UCSD-AML1 (cell line): ENCODE measurements around the gene NABP1.
"Not testable (repeated sequence)": the region's sequence is repeated elsewhere in the genome, so short reads cannot be mapped to it uniquely, and the experiment has no call there.

Source experiments
- DNase-seq: peaks from one replicate; lab custom pipeline; 2025; ENCODE audit not compliant: unreplicated experiment; lab: John Stamatoyannopoulos, UW

The NABP1 gene

GRCh38 chr2:191677646-191678436 lies at the start of gene NABP1:
NABP1 (plus strand) TSS chr2:191678136; CDS start chr2:191678615, 479 bp downstream.
- peak; percentile 99 for DNase-seq

- no peak for DNase-seq
These were observed 48.9 kb upstream of the NABP1 start for GRCh38 chr2:191629001-191629453.

- no peak for DNase-seq
These were observed 47.8 kb upstream of the NABP1 start for GRCh38 chr2:191629976-191630712.

- DNase-seq: no peak
These were observed 46.2 kb upstream of the NABP1 start for GRCh38 chr2:191631754-191632153.

GRCh38 chr2:191632426-191632825 lies 45.5 kb upstream of the NABP1 start:
- no peak for DNase-seq

- DNase-seq: no peak
These were observed 43.1 kb upstream of the NABP1 start for GRCh38 chr2:191634791-191635190.

GRCh38 chr2:191635333-191636234 lies 42.4 kb upstream of the NABP1 start:
- no peak for DNase-seq

- DNase-seq: no peak
These were observed 41.7 kb upstream of the NABP1 start for GRCh38 chr2:191636235-191636543.

- no peak for DNase-seq
These were observed 41.4 kb upstream of the NABP1 start for GRCh38 chr2:191636586-191636985.

GRCh38 chr2:191637182-191638078 lies 40.5 kb upstream of the NABP1 start:
- DNase-seq: no peak

GRCh38 chr2:191638079-191638801 lies 39.7 kb upstream of the NABP1 start:
- DNase-seq: no peak

GRCh38 chr2:191638802-191639172 lies 39.1 kb upstream of the NABP1 start:
- no peak for DNase-seq

- DNase-seq: no peak
These were observed 36.3 kb upstream of the NABP1 start for GRCh38 chr2:191641609-191642008.

GRCh38 chr2:191642541-191642940 lies 35.4 kb upstream of the NABP1 start:
- no peak for DNase-seq

GRCh38 chr2:191643429-191643828 lies 34.5 kb upstream of the NABP1 start:
- no peak for DNase-seq

GRCh38 chr2:191644613-191645012 lies 33.3 kb upstream of the NABP1 start:
- not testable (repeated sequence) for DNase-seq

- DNase-seq: no peak
These were observed 32.9 kb upstream of the NABP1 start for GRCh38 chr2:191645032-191645431.

GRCh38 chr2:191645434-191646162 lies 32.3 kb upstream of the NABP1 start:
- no peak for DNase-seq
